GM12892 (cell line): ENCODE data around the gene LRSAM1.

Experiments used
- POLR2A ChIP-seq: IDR thresholded peaks from 2 replicates; pipeline ENCODE4 v1.6.1; 2011; ENCODE audit warnings: low read depth, low read length, control low read depth
- POLR2AphosphoS5 ChIP-seq: IDR thresholded peaks from 2 replicates; pipeline ENCODE4 v1.6.1; 2011; ENCODE audit warnings: low read depth, low read length, control low read depth
- TAF1 ChIP-seq: IDR thresholded peaks from 2 replicates; pipeline ENCODE4 v1.6.1; 2011; ENCODE audit warnings: low read depth, mild to moderate bottlenecking, control low read depth, low read length, borderline replicate concordance

DNA sequence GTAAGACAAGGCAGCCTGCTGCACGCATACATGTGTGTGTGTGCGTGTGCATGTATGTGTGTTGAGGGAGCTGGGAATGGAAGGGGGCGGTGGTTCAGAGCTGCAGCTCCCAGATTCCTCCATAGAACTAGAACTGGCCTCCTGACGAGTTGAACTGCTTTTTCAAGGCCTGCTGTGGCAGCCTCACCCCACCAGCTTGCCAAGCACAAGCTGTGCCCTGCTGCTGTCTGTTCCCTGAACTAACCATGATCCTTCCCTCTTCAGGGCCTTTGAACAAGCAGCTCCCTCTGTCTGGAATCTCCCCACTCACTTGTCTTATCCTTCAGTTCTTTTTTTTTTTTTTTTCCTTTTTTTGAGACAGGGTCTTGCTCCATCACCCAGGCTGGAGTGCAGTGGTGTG is 22.6 kb downstream of the LRSAM1 start:
- TF ChIP-seq POLR2A = no peak
- no peak for TF ChIP-seq TAF1
- no peak for TF ChIP-seq POLR2AphosphoS5
